ENCODE results near the gene TIMP2. TPM values are rescaled to one million over a fixed set of nuclear protein-coding genes. Genes with fewer than 3 reads are reported as not detected.

Gene TIMP2
- polyA plus RNA-seq, 1 donor from 2014 or later, result 25.6 TPM

DNA sequence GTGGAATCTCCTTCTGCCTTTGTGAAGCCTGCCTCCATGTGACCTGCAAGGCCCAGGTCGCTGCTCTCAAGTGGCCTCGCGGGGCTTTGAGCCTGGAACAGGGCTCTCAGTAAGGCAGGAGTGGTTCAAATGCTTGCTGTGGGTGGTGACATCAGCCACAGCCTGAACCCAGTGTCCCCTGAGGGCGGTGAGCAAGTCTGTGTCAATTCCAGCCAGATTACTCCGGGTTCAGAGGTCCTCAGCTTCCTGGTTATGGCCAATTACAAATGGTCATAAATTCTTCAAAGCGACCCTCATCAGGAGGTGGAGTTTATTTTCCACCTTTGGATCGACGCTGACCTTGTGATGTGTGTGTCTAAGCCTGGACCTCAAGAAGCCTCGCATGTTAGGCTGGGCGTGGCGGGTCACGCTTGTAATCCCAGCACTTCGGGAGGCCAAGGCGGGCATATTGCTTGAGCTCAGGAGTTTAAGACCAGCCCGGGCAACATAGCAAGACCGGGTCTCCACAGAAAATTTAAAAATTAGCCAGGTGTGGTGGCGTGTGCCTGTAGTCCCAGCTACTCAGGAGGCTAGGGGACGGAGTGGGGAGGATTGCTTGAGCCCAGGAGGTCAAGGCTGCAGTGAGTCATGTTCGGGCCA is 37.3 kb upstream of the TIMP2 start:
- Histone ChIP-seq H3K27ac (ENCODE audit: low read length) (no peak overlapping the region), H3F3A (ENCODE audit: insufficient read depth, low read length, poor library complexity, severe bottlenecking) (no peaks in the 10 kb centered on the region), H3K27me3 (ENCODE audit: insufficient read depth, low read depth, low read length) (no peaks in the 10 kb centered on the region), H3K4me2 (ENCODE audit: low read length) (no peak overlapping the region), H3K36me3 (ENCODE audit: insufficient read depth, low read length) (no peaks in the 10 kb centered on the region), H2AFZ (ENCODE audit: low read depth, low read length) (no peak overlapping the region), H3K9ac (ENCODE audit: low read length) (no peak overlapping the region), H3K9me2 (ENCODE audit: insufficient read depth, low read length) (no peaks in the 10 kb centered on the region), H4K20me1 (ENCODE audit: insufficient read depth) (no peaks in the 10 kb centered on the region), H3K9me3 (ENCODE audit: low read length) (no peaks in the 10 kb centered on the region), H3K79me2 (replicated peaks; ENCODE audit: insufficient read depth, low read length) (no peaks in the 10 kb centered on the region), H3K4me3 (ENCODE audit: low read length) (no peak overlapping the region)
- TF ChIP-seq CTCF (IDR thresholded peaks at IDR 0.05; ENCODE audit: poor library complexity, severe bottlenecking) (no peak), EP300 (conservative IDR thresholded peaks at IDR 0.05; ENCODE audit: poor library complexity, severe bottlenecking) (no peak), EZH2 (IDR thresholded peaks at IDR 0.05; ENCODE audit: borderline replicate concordance, insufficient read depth, low read length, poor library complexity, severe bottlenecking) (no peak), RAD21 (conservative IDR thresholded peaks at IDR 0.05) (no peak), TAF1 (IDR thresholded peaks at IDR 0.05; ENCODE audit: low read depth) (no peak), SMC3 (conservative IDR thresholded peaks at IDR 0.05; ENCODE audit: poor library complexity) (no peak), POLR2AphosphoS5 (IDR thresholded peaks at IDR 0.05) (no peak), MXI1 (conservative IDR thresholded peaks at IDR 0.05; ENCODE audit: poor library complexity, severe bottlenecking) (no peak)
- TF ChIP-seq, protein P1, sequence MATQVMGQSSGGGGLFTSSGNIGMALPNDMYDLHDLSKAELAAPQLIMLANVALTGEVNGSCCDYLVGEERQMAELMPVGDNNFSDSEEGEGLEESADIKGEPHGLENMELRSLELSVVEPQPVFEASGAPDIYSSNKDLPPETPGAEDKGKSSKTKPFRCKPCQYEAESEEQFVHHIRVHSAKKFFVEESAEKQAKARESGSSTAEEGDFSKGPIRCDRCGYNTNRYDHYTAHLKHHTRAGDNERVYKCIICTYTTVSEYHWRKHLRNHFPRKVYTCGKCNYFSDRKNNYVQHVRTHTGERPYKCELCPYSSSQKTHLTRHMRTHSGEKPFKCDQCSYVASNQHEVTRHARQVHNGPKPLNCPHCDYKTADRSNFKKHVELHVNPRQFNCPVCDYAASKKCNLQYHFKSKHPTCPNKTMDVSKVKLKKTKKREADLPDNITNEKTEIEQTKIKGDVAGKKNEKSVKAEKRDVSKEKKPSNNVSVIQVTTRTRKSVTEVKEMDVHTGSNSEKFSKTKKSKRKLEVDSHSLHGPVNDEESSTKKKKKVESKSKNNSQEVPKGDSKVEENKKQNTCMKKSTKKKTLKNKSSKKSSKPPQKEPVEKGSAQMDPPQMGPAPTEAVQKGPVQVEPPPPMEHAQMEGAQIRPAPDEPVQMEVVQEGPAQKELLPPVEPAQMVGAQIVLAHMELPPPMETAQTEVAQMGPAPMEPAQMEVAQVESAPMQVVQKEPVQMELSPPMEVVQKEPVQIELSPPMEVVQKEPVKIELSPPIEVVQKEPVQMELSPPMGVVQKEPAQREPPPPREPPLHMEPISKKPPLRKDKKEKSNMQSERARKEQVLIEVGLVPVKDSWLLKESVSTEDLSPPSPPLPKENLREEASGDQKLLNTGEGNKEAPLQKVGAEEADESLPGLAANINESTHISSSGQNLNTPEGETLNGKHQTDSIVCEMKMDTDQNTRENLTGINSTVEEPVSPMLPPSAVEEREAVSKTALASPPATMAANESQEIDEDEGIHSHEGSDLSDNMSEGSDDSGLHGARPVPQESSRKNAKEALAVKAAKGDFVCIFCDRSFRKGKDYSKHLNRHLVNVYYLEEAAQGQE (IDR thresholded peaks at IDR 0.05; ENCODE audit: borderline replicate concordance), result no peak

- TF ChIP-seq RAD21 (conservative IDR thresholded peaks at IDR 0.05) (no peak), POLR2AphosphoS5 (IDR thresholded peaks at IDR 0.05) (no peak), EZH2 (IDR thresholded peaks at IDR 0.05; ENCODE audit: borderline replicate concordance, insufficient read depth, low read length, poor library complexity, severe bottlenecking) (no peak), EP300 (conservative IDR thresholded peaks at IDR 0.05; ENCODE audit: poor library complexity, severe bottlenecking) (no peak)
- no peak overlapping the region for H2AFZ ChIP-seq (ENCODE audit: low read depth, low read length)
- H3K9ac ChIP-seq (ENCODE audit: low read length), result no peak overlapping the region
- no peaks in the 10 kb centered on the region for H3K9me3 ChIP-seq (ENCODE audit: low read length)
- H3K27ac ChIP-seq (ENCODE audit: low read length), result no peak overlapping the region
- no peaks in the 10 kb centered on the region for H3K79me2 ChIP-seq (replicated peaks; ENCODE audit: insufficient read depth, low read length)
- H3F3A ChIP-seq (ENCODE audit: insufficient read depth, low read length, poor library complexity, severe bottlenecking), result no peaks in the 10 kb centered on the region
- H3K27me3 ChIP-seq (ENCODE audit: insufficient read depth, low read depth, low read length), result no peaks in the 10 kb centered on the region
- no peak overlapping the region for H3K4me3 ChIP-seq (ENCODE audit: low read length)
- H3K9me2 ChIP-seq (ENCODE audit: insufficient read depth, low read length), result no peaks in the 10 kb centered on the region
- H4K20me1 ChIP-seq (ENCODE audit: insufficient read depth), result no peaks in the 10 kb centered on the region
- H3K4me2 ChIP-seq (ENCODE audit: low read length), result no peak overlapping the region
- H3K36me3 ChIP-seq (ENCODE audit: insufficient read depth, low read length), result no peaks in the 10 kb centered on the region
Measured at GRCh38 chr17:78961571-78961970, 36.4 kb upstream of the TIMP2 start.
